ENCODE results near the gene EFNB2. TPM values are rescaled to one million over a fixed set of nuclear protein-coding genes. Genes with fewer than 3 reads are reported as not detected.

EFNB2 gene, protein sequence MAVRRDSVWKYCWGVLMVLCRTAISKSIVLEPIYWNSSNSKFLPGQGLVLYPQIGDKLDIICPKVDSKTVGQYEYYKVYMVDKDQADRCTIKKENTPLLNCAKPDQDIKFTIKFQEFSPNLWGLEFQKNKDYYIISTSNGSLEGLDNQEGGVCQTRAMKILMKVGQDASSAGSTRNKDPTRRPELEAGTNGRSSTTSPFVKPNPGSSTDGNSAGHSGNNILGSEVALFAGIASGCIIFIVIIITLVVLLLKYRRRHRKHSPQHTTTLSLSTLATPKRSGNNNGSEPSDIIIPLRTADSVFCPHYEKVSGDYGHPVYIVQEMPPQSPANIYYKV
- 68.0 and 80.4 TPM in 2 replicates for total RNA-seq (2022)
- percentile 98 among the genes with signal in this experiment for Bru-seq, nascent RNA
- percentile 95 among the genes with signal in this experiment for BruChase-seq, experiment 1, labeled RNA remaining after a 2-hour chase
- BruChase-seq, experiment 2, labeled RNA remaining after a 6-hour chase, result percentile 83 among the genes with signal in this experiment
- long read RNA-seq, full-length matches to known transcripts, result 15 of 49 reads
- long read RNA-seq, partial matches to known transcripts, result 0 of 49 reads
- long read RNA-seq, other reads (novel, unspliced or antisense), result 34 of 49 reads

DNA sequence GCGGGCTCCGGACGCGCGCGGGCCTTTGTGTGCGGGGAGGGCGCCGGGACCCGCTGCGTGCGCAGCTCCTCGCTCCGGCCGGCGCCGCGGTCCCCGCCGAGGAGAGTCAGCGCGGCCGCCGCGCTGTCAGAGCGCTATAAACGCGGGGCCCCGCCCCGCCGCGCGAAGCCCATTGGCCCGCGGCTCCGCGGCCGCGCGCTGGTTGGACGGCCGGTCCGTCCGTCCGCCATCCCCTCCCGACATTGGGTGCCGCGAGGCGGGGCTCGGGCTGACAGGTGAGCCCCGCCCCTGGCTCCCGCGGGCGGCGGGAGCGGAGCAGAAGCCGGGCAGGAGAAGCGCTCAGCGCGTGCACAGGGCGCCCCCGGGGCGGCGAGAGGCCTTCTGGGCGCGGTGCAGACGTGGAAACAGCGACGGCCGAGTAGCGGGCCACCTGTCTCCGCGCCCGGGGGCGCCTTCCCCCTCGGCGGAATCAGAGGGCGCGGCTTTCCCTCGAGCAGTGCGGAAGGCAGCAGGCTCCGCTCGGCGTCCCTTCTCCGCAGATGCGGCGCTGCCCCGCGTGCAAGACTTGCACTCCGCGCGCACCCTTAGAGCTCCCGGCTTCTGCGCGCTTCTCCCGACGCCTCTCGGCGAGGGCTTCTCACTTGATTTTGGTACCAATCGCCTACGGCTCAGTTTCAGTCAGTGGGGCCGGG, at the start of gene EFNB2:
TSS of gene EFNB2 (minus strand) at position 111 of the 692 bp plus-strand sequence. CDS start 698 bp downstream, outside the sequence.
- Mint-ChIP-seq H3K4me3 (ENCODE audit: unreplicated experiment) (peak within 1 kb of the TSS; percentile 97), H3K27ac (ENCODE audit: unreplicated experiment) (peak within 1 kb of the TSS; percentile 94), H3K36me3 (ENCODE audit: insufficient read depth, unreplicated experiment) (peaks cover 74% of the 10 kb centered on the region), H3K4me1 (ENCODE audit: low read depth, unreplicated experiment) (peaks cover 8% of the 10 kb centered on the region), H3K27me3 (ENCODE audit: insufficient read depth, unreplicated experiment) (no peaks in the 10 kb centered on the region), H3K9me3 (ENCODE audit: unreplicated experiment) (no peaks in the 10 kb centered on the region)
- Histone ChIP-seq H3K9me3 (no peaks in the 10 kb centered on the region), H3K36me3 (ENCODE audit: control insufficient read depth, insufficient read depth, low read length) (no peaks in the 10 kb centered on the region), H3K27me3 (replicated peaks; ENCODE audit: control insufficient read depth, insufficient read depth, low read length) (no peaks in the 10 kb centered on the region), H3K4me3 (ENCODE audit: low read depth, low read length) (peak within 1 kb of the TSS; percentile 93), H3K4me1 (peaks cover 14% of the 10 kb centered on the region)
- peak in 1 of 2 experiments; percentile 41 for TF ChIP-seq CTCF (IDR thresholded peaks at IDR 0.05; ENCODE audit: insufficient read depth in 1 of 2, low read depth in 1 of 2, low read length in 1 of 2, severe bottlenecking in 1 of 2, unreplicated experiment in 1 of 2)
- ChIA-PET CTCF (interaction anchor here (0.5 to 2.2 kb wide), 9 partner anchors 8 to 1125 kb away, joined by 3 to 9 read pairs (median 3); no protein-coding TSS in a partner anchor), POLR2A (interaction anchor here (0.6 kb wide), 4 partner anchors 47 to 1176 kb away, joined by 3 to 4 read pairs (median 4); no protein-coding TSS in a partner anchor)
- BruUV-seq (replicated peaks), result no TSS peak
- intact Hi-C loops (cut with micrococcal nuclease; ENCODE audit: unreplicated experiment), result loop anchor here (1.0 to 10.0 kb wide), 8 partner anchors 85 to 1964 kb away; no protein-coding TSS in a partner anchor
- DNase-seq, result peak; percentile 95 to 97

- Mint-ChIP-seq H3K4me1 (ENCODE audit: low read depth, unreplicated experiment) (peaks cover 7% of the 10 kb centered on the region), H3K9me3 (ENCODE audit: unreplicated experiment) (peaks cover under 1% of the 10 kb centered on the region), H3K27ac (ENCODE audit: unreplicated experiment) (no peak overlapping the region), H3K36me3 (ENCODE audit: insufficient read depth, unreplicated experiment) (no peaks in the 10 kb centered on the region), H3K27me3 (ENCODE audit: insufficient read depth, unreplicated experiment) (no peaks in the 10 kb centered on the region), H3K4me3 (ENCODE audit: unreplicated experiment) (no peak overlapping the region)
- Histone ChIP-seq H3K27me3 (replicated peaks; ENCODE audit: control insufficient read depth, insufficient read depth, low read length) (no peaks in the 10 kb centered on the region), H3K9me3 (peaks cover 18% of the 10 kb centered on the region), H3K36me3 (ENCODE audit: control insufficient read depth, insufficient read depth, low read length) (no peaks in the 10 kb centered on the region), H3K4me1 (peaks cover 12% of the 10 kb centered on the region; the same call in 1 of the 2 replicates), H3K4me3 (ENCODE audit: low read depth, low read length) (no peak overlapping the region)
- intact Hi-C loops (cut with micrococcal nuclease; ENCODE audit: unreplicated experiment), result no loop called here
- BruUV-seq (replicated peaks), result no TSS peak
- POLR2A ChIA-PET, result no interaction called here
- CTCF ChIA-PET, result no interaction called here
- no peak for TF ChIP-seq CTCF (IDR thresholded peaks at IDR 0.05; ENCODE audit: insufficient read depth in 1 of 2, low read depth in 1 of 2, low read length in 1 of 2, severe bottlenecking in 1 of 2, unreplicated experiment in 1 of 2)
- DNase-seq, result no peak
These were observed 45.8 kb upstream of the EFNB2 start for GRCh38 chr13:106581225-106581624.

GRCh38 chr13:106575896-106576295, 40.4 kb upstream of the EFNB2 start:
- POLR2A ChIA-PET, result no interaction called here
- TF ChIP-seq CTCF (IDR thresholded peaks at IDR 0.05; ENCODE audit: insufficient read depth in 1 of 2, low read depth in 1 of 2, low read length in 1 of 2, severe bottlenecking in 1 of 2, unreplicated experiment in 1 of 2), result no peak
- Mint-ChIP-seq H3K9me3 (ENCODE audit: unreplicated experiment) (peaks cover 27% of the 10 kb centered on the region), H3K27me3 (ENCODE audit: insufficient read depth, unreplicated experiment) (no peaks in the 10 kb centered on the region), H3K27ac (ENCODE audit: unreplicated experiment) (no peak overlapping the region), H3K4me3 (ENCODE audit: unreplicated experiment) (no peak overlapping the region), H3K4me1 (ENCODE audit: low read depth, unreplicated experiment) (no peaks in the 10 kb centered on the region), H3K36me3 (ENCODE audit: insufficient read depth, unreplicated experiment) (peaks cover 5% of the 10 kb centered on the region)
- CTCF ChIA-PET, result no interaction called here
- intact Hi-C loops (cut with micrococcal nuclease; ENCODE audit: unreplicated experiment), result no loop called here
- no peak for DNase-seq
- peaks cover 2% of the 10 kb centered on the region; the same call in 1 of the 2 replicates for H3K9me3 ChIP-seq
- no peaks in the 10 kb centered on the region for H3K27me3 ChIP-seq (replicated peaks; ENCODE audit: control insufficient read depth, insufficient read depth, low read length)
- no peaks in the 10 kb centered on the region for H3K36me3 ChIP-seq (ENCODE audit: control insufficient read depth, insufficient read depth, low read length)
- BruUV-seq (replicated peaks), result no TSS peak
- peaks cover 2% of the 10 kb centered on the region; the same call in 1 of the 2 replicates for H3K4me1 ChIP-seq
- H3K4me3 ChIP-seq (ENCODE audit: low read depth, low read length), result no peak overlapping the region

All from Caco-2 (cell line).